SK-N-DZ (cell line): Measurements from ENCODE around the gene NPM1.
"Not testable (repeated sequence)": the region's sequence is repeated elsewhere in the genome, so short reads cannot be mapped to it uniquely, and the experiment has no call there.

Experiments used
- DNase-seq: peaks from one replicate; pipeline ENCODE4 v3.0.0-alpha.2; 2015; ENCODE audit warnings: low spot score

The NPM1 gene

GRCh38 chr5:171384999-171385398, 2.6 kb upstream of the NPM1 start:
- DNase-seq: not testable (repeated sequence)

GRCh38 chr5:171386006-171386671, 1.5 kb upstream of the NPM1 start:
- no peak for DNase-seq

GRCh38 chr5:171386861-171387344, 746 bp upstream of the NPM1 start:
- DNase-seq: no peak

GRCh38 chr5:171387970-171388815, 544 bp downstream of the NPM1 start:
- DNase-seq: peak; percentile 75

- no peak for DNase-seq
Observed at GRCh38 chr5:171388816-171389168, 1.1 kb downstream of the NPM1 start.

GRCh38 chr5:171390883-171391677, 3.4 kb downstream of the NPM1 start:
- DNase-seq: no peak

GRCh38 chr5:171391996-171392577, 4.4 kb downstream of the NPM1 start:
- DNase-seq: no peak

- DNase-seq: no peak
Observed at GRCh38 chr5:171392585-171393159, 5.0 kb downstream of the NPM1 start.

GRCh38 chr5:171395042-171395441, 7.4 kb downstream of the NPM1 start:
- no peak for DNase-seq

GRCh38 chr5:171396583-171396982, 8.9 kb downstream of the NPM1 start:
- not testable (repeated sequence) for DNase-seq

- no peak for DNase-seq
Observed at GRCh38 chr5:171397190-171397589, 9.5 kb downstream of the NPM1 start.

GRCh38 chr5:171397599-171397998, 9.9 kb downstream of the NPM1 start:
- no peak for DNase-seq

- DNase-seq: not testable (repeated sequence)
Observed at GRCh38 chr5:171398660-171399059, 11.0 kb downstream of the NPM1 start.

- no peak for DNase-seq
Observed at GRCh38 chr5:171400169-171400568, 12.5 kb downstream of the NPM1 start.

GRCh38 chr5:171401167-171401947, 13.7 kb downstream of the NPM1 start:
- DNase-seq: no peak

GRCh38 chr5:171402751-171403150, 15.1 kb downstream of the NPM1 start:
- not testable (repeated sequence) for DNase-seq

- no peak for DNase-seq
Observed at GRCh38 chr5:171405615-171406014, 18.0 kb downstream of the NPM1 start.

GRCh38 chr5:171407234-171407633, 19.6 kb downstream of the NPM1 start:
- no peak for DNase-seq

GRCh38 chr5:171409164-171410136, 21.8 kb downstream of the NPM1 start:
- DNase-seq: no peak
